ENCODE measurements around the gene MTPN.

Gene MTPN

DNA sequence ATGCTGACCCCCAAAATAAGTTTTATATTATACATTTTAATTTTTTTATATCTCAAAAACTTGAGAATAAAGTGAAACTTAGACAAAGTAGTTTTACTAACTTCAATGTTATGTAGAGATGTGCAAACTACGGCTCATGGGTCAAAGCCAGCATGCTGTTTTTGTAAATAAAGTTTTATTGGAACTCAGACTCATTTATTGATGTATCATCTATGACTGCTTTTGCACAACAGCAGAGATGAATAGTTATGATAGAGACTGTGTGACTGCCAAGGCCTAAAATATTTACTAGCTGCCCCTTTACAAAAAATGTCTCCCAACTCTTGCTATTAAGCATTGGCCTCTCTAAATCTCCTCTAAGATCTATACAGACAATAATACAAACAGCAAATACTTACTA, 12.4 kb downstream of the MTPN start:
- Histone ChIP-seq H3K9ac (ENCODE audit: insufficient read length, low read depth) (no peak overlapping the region), H3K9me3 (ENCODE audit: insufficient read depth, low read length) (no peaks in the 10 kb centered on the region), H3K4me3 (ENCODE audit: insufficient read length, low read depth) (no peak overlapping the region), H3K36me3 (ENCODE audit: insufficient read depth, insufficient read length, low read length) (peaks cover 10% of the 10 kb centered on the region), H3K4me1 (ENCODE audit: insufficient read depth, insufficient read length) (no peaks in the 10 kb centered on the region), H3K27me3 (ENCODE audit: insufficient read depth, insufficient read length) (no peaks in the 10 kb centered on the region)
- TF ChIP-seq YY1 (IDR thresholded peaks at IDR 0.05; ENCODE audit: insufficient read depth, insufficient read length): no peak
- no peak for TF ChIP-seq SUZ12 (IDR thresholded peaks at IDR 0.05; ENCODE audit: extremely low read depth, insufficient read depth, insufficient read length)
- TF ChIP-seq ZNF274 (IDR thresholded peaks at IDR 0.05; ENCODE audit: low read depth, low read length): no peak
- DNase-seq (ENCODE audit: low read depth, low spot score): no peak

DNA sequence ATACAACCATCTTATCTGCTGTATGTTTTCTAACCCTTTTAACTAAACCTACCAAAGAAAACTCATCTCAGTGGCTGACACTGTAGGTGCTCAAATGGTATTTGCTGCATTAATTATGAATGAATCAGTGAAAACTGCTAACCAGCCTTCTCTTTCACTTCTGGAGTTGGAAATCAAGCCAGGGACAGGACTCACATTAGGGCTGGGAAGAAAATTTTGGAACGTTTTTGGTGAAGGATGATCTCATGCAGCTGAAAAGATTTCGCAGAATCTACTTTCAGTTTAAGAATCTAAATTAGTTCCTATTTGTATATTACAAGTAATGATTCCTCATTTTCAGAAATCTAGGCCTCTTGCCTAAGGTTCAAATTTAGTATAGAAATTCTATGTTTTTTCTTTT, 12.9 kb downstream of the MTPN start:
- Histone ChIP-seq H3K9ac (ENCODE audit: insufficient read length, low read depth) (no peak overlapping the region), H3K4me1 (ENCODE audit: insufficient read depth, insufficient read length) (no peaks in the 10 kb centered on the region), H3K27me3 (ENCODE audit: insufficient read depth, insufficient read length) (no peaks in the 10 kb centered on the region), H3K36me3 (ENCODE audit: insufficient read depth, insufficient read length, low read length) (peaks cover 8% of the 10 kb centered on the region), H3K9me3 (ENCODE audit: insufficient read depth, low read length) (no peaks in the 10 kb centered on the region), H3K4me3 (ENCODE audit: insufficient read length, low read depth) (no peak overlapping the region)
- DNase-seq (ENCODE audit: low read depth, low spot score): no peak
- TF ChIP-seq ZNF274 (IDR thresholded peaks at IDR 0.05; ENCODE audit: low read depth, low read length) (no peak), SUZ12 (IDR thresholded peaks at IDR 0.05; ENCODE audit: extremely low read depth, insufficient read depth, insufficient read length) (no peak)

DNA sequence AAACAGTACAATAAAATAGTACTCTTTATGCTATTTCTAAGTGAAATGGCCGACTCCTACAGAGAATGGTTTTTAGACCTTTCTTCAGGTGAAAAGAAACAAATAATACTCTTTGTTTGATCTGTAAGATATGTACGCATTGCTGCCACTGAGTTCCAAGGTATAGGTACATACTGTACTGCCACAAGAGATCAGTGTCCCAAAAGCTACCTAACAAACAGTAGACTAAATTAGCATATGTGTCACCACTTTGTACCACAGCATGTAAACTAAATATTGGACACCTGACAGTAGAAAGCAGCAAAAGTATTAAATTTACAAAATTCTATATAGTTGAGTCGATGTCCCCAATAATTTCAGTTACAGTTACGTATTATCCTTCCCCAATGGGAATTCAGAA, 14.4 kb downstream of the MTPN start:
- no peak for DNase-seq (ENCODE audit: low read depth, low spot score)
- Histone ChIP-seq H3K9me3 (ENCODE audit: insufficient read depth, low read length) (no peaks in the 10 kb centered on the region), H3K27me3 (ENCODE audit: insufficient read depth, insufficient read length) (no peaks in the 10 kb centered on the region), H3K4me1 (ENCODE audit: insufficient read depth, insufficient read length) (no peaks in the 10 kb centered on the region), H3K36me3 (ENCODE audit: insufficient read depth, insufficient read length, low read length) (peaks cover 11% of the 10 kb centered on the region), H3K4me3 (ENCODE audit: insufficient read length, low read depth) (no peak overlapping the region), H3K9ac (ENCODE audit: insufficient read length, low read depth) (no peak overlapping the region)
- TF ChIP-seq ZNF274 (IDR thresholded peaks at IDR 0.05; ENCODE audit: low read depth, low read length): no peak
- TF ChIP-seq SUZ12 (IDR thresholded peaks at IDR 0.05; ENCODE audit: extremely low read depth, insufficient read depth, insufficient read length): no peak
- no peak for TF ChIP-seq YY1 (IDR thresholded peaks at IDR 0.05; ENCODE audit: insufficient read depth, insufficient read length)

DNA sequence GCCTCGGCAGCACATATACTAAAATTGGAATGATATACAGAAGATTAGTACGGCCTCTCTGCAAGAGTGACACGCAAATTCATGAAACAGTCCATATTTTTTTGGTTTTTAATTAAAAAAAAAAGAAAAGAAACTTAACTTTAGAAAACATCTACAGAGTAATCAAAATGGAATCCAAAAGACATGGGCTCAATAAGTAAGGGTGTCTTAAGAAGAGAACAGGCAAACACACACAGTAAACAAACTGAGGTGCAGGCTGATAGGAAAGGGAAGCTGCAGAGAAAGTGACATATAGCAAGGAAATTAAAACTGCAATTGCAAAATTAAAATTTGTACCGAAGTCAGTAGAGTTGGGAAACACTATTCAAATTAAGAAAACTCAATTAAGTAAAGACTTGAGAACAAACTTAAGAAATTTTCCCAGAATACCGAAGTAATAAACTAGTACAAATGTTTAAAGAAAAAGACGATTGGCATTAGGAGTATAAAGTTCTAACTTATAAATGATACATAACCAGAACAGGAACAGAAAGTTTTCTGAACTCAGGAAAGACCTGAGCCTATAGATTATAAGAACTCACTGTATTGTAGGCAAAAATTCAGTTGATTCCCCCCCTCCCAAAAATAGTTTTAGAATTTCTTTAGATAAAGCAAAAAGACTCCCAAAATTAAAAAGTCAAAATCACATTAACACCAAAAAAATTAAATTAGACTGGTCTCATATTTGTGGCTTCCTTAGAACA, 16.3 kb downstream of the MTPN start:
- TF ChIP-seq YY1 (IDR thresholded peaks at IDR 0.05; ENCODE audit: insufficient read depth, insufficient read length) (no peak), ZNF274 (IDR thresholded peaks at IDR 0.05; ENCODE audit: low read depth, low read length) (no peak), SUZ12 (IDR thresholded peaks at IDR 0.05; ENCODE audit: extremely low read depth, insufficient read depth, insufficient read length) (no peak)
- H3K4me3 ChIP-seq (ENCODE audit: insufficient read length, low read depth): no peak overlapping the region
- H3K4me1 ChIP-seq (ENCODE audit: insufficient read depth, insufficient read length): no peaks in the 10 kb centered on the region
- DNase-seq (ENCODE audit: low read depth, low spot score): no peak
- no peaks in the 10 kb centered on the region for H3K27me3 ChIP-seq (ENCODE audit: insufficient read depth, insufficient read length)
- H3K9ac ChIP-seq (ENCODE audit: insufficient read length, low read depth): no peak overlapping the region
- no peaks in the 10 kb centered on the region for H3K9me3 ChIP-seq (ENCODE audit: insufficient read depth, low read length)
- H3K36me3 ChIP-seq (ENCODE audit: insufficient read depth, insufficient read length, low read length): peaks cover 13% of the 10 kb centered on the region

DNA sequence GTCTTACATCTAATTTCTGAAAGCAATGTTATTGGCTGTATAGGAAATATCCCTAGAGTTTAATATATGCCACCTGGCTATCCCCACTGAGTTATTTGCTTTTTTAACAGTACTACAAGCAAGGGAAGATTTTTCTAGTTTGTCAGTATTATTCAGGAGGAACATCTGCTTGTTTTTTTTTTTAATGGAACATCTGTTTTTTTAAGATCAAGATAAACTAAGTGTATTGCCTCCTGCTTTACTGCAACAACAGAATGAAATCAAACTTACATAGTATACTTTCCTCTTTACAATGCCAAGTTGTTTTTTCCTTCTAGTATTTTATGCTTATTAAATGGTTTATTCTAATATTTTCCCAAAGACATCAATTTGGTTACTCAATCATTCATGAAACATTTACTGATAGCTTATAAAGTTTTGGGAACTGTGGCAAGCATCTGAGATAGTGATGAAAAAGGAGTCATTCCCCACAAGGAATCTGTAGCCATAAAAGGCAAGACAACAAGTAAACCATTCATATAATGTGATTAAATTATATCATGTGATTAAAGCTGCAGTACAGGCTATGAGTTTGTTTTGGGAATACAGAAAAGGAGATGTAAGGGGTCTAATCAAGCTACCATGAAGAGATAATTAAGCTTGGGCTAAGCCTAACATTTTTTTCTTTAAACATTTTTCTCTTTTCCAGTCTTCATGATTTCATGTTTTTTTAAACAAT, 17.4 kb downstream of the MTPN start:
- no peaks in the 10 kb centered on the region for H3K27me3 ChIP-seq (ENCODE audit: insufficient read depth, insufficient read length)
- no peak overlapping the region for H3K4me3 ChIP-seq (ENCODE audit: insufficient read length, low read depth)
- no peaks in the 10 kb centered on the region for H3K4me1 ChIP-seq (ENCODE audit: insufficient read depth, insufficient read length)
- DNase-seq (ENCODE audit: low read depth, low spot score): no peak
- H3K9ac ChIP-seq (ENCODE audit: insufficient read length, low read depth): no peak overlapping the region
- TF ChIP-seq ZNF274 (IDR thresholded peaks at IDR 0.05; ENCODE audit: low read depth, low read length) (no peak), YY1 (IDR thresholded peaks at IDR 0.05; ENCODE audit: insufficient read depth, insufficient read length) (no peak), SUZ12 (IDR thresholded peaks at IDR 0.05; ENCODE audit: extremely low read depth, insufficient read depth, insufficient read length) (no peak)
- no peaks in the 10 kb centered on the region for H3K9me3 ChIP-seq (ENCODE audit: insufficient read depth, low read length)
- peaks cover 13% of the 10 kb centered on the region for H3K36me3 ChIP-seq (ENCODE audit: insufficient read depth, insufficient read length, low read length)

DNA sequence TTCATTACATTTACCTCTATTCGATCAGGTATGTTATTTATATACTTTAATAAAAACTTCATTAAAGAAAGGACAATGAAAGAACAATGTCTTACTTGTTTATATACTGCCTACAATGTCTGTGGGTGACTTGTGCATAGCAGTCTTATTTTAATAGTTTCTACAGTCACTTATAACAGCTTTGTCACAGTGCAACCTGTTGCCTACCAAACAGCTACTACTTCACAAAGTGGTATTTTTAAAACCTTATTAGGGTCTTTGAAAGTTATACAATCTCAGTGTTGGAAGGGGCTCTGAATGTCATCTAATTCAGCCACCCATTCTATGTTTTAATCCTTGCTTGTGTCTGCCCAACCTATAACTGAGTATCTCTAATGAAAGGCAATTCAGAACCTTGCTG, 19.0 kb downstream of the MTPN start:
- no peak overlapping the region for H3K9ac ChIP-seq (ENCODE audit: insufficient read length, low read depth)
- H3K4me3 ChIP-seq (ENCODE audit: insufficient read length, low read depth): no peak overlapping the region
- H3K4me1 ChIP-seq (ENCODE audit: insufficient read depth, insufficient read length): no peaks in the 10 kb centered on the region
- no peak for DNase-seq (ENCODE audit: low read depth, low spot score)
- no peaks in the 10 kb centered on the region for H3K27me3 ChIP-seq (ENCODE audit: insufficient read depth, insufficient read length)
- no peaks in the 10 kb centered on the region for H3K9me3 ChIP-seq (ENCODE audit: insufficient read depth, low read length)
- TF ChIP-seq YY1 (IDR thresholded peaks at IDR 0.05; ENCODE audit: insufficient read depth, insufficient read length): no peak
- H3K36me3 ChIP-seq (ENCODE audit: insufficient read depth, insufficient read length, low read length): peaks cover 13% of the 10 kb centered on the region

DNA sequence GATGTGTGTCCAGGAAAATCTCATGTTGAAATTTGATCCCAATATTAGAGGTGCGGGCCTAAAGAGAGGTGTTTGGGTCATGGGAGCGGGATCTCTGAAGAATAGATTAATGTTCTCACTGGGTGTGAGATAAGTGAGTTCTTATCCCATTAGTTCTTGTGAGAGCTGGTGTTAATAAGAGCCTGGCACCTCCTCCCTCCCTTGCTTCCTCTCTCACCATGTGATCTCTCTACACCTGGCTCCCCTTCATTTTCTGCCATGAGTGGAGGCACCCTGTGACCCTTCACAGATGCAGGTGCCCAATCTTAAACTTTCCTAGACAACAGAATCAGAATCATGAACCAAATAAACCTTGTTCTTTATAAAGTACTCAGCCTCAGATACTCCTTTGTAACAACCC, 19.5 kb downstream of the MTPN start:
- TF ChIP-seq SUZ12 (IDR thresholded peaks at IDR 0.05; ENCODE audit: extremely low read depth, insufficient read depth, insufficient read length): no peak
- no peak for TF ChIP-seq ZNF274 (IDR thresholded peaks at IDR 0.05; ENCODE audit: low read depth, low read length)
- TF ChIP-seq YY1 (IDR thresholded peaks at IDR 0.05; ENCODE audit: insufficient read depth, insufficient read length): no peak
- H3K9me3 ChIP-seq (ENCODE audit: insufficient read depth, low read length): no peaks in the 10 kb centered on the region
- no peaks in the 10 kb centered on the region for H3K4me1 ChIP-seq (ENCODE audit: insufficient read depth, insufficient read length)
- H3K9ac ChIP-seq (ENCODE audit: insufficient read length, low read depth): no peak overlapping the region
- no peak for DNase-seq (ENCODE audit: low read depth, low spot score)
- no peaks in the 10 kb centered on the region for H3K27me3 ChIP-seq (ENCODE audit: insufficient read depth, insufficient read length)
- peaks cover 13% of the 10 kb centered on the region for H3K36me3 ChIP-seq (ENCODE audit: insufficient read depth, insufficient read length, low read length)
- H3K4me3 ChIP-seq (ENCODE audit: insufficient read length, low read depth): no peak overlapping the region
